Cardiac fibroblast (primary cell): ENCODE results near the gene ATP4B.

ENCODE experiments used
- DNase-seq, 2 donors: peaks; one replicate each; pipeline versions ENCODE4 v3.0.0 to v3.0.0-alpha.2; 2010; ENCODE audit warnings: low read depth in 2 of 2
- H3K4me3 ChIP-seq, 2 donors: replicated peaks in 1 of 2; 1 replicate in 1 of 2; 2 replicates in 1 of 2; pipeline ENCODE4 v1.5.1; 2011; ENCODE audit warnings: low read depth in 2 of 2, low read length in 2 of 2, mild to moderate bottlenecking in 2 of 2, moderate library complexity in 1 of 2
- TF ChIP-seq, protein P1 (sequence below): IDR thresholded peaks from one replicate; pipeline ENCODE4 v1.5.1; 2011; ENCODE audit warnings: low read depth, mild to moderate bottlenecking, low read length, inconsistent platforms

Gene ATP4B

DNA sequence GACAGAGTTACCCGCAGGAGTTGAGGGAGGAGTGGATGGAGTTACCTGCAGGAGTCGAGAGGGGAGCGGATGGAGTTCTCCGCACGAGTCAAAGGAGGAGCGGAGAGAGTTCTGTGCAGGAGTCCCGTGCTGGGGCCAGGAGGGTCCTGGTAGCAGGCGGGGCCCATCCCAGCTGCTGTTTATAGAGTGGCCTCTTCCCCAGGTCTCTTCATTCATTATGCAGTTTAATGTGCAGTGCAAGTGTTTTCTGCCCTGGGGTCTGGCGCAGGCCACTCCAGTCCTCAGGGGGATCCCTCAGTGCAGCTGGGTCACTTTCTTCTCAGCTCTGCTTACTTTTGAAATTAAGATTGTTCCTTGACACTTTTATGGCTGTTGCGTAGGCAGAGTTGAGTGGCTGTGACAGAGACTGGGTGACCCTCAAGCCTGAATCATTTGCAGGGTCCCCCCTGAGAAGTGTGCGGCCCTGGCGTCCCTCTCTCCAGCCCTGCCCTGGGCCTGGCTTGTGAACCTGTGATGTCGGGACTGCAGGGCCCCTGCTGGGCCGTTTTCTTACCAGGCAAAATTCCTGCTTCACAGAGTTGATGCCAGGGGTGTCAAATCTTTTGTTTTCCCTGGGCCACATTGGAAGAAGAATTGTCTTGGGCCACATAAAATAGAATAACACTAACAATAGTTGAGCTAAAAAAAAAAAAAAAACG lies 55.6 kb downstream of the ATP4B start:
- H3K4me3 ChIP-seq = no peak overlapping the region
- TF ChIP-seq, protein P1, sequence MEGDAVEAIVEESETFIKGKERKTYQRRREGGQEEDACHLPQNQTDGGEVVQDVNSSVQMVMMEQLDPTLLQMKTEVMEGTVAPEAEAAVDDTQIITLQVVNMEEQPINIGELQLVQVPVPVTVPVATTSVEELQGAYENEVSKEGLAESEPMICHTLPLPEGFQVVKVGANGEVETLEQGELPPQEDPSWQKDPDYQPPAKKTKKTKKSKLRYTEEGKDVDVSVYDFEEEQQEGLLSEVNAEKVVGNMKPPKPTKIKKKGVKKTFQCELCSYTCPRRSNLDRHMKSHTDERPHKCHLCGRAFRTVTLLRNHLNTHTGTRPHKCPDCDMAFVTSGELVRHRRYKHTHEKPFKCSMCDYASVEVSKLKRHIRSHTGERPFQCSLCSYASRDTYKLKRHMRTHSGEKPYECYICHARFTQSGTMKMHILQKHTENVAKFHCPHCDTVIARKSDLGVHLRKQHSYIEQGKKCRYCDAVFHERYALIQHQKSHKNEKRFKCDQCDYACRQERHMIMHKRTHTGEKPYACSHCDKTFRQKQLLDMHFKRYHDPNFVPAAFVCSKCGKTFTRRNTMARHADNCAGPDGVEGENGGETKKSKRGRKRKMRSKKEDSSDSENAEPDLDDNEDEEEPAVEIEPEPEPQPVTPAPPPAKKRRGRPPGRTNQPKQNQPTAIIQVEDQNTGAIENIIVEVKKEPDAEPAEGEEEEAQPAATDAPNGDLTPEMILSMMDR = no peak
- DNase-seq = no peak

DNA sequence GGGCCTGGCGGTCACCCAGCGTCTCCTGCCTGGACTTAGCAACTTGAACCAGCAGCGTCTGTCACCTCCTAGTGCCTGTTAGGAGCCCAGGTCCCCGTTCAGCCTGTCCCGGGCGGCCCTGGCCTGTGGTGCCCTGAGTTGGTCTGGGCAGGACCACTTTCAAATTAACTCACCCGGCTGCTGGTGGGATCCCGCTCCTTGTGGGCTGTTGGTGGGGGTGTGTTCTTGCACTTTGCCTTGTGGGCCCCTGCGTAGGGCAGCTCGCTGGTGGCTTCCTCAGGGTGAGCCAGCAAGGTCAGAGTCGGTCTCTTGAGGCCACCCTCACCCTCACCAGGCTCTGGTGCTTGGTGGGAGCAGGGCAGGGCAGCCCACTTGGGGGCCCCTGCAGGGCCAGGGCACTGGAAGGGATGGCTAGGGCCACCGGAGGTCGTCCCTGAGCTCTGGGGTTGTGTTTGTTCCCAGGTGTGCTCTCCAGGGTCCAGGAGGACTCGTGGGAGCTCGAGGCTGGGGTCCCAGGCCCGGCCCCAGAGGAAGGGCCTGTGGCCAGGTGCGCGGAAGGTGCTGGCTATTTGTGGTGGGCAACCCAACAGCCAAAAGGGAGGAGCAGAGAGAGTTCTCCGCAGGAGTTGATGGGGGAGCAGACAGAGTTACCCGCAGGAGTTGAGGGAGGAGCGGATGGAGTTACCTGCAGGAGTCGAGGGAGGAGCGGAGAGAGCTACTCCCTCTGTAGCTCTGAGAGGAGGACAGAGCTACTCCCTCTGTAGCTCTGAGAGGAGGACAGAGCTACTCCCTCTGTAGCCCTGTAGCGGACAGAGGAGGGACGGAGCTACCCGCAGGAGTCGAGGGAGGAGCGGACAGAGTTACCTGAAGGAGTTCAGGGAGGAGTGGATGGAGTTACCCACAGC lies 56.6 kb downstream of the ATP4B start:
- TF ChIP-seq, protein P1 = no peak
- H3K4me3 ChIP-seq = no peak overlapping the region
- no peak for DNase-seq

DNA sequence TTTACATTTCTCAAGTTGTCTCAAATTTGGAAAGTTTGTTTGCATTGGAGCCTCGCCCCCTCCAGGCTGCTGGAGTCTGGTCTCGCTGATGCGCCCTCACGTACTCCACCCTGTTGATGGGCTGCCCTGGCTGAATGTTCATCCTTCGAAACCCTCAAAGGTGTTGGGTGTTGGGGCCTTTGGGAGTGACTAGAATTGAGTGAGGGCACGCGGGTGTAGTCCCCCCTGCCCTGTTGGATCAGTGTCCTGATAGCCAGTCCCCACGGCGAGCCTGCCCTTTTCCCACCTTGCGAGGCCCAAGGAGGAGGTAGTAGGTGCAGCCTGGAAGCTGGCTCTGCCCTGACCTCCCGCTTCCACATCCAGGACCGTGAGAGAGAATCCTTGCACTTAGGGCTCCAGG lies 58.6 kb downstream of the ATP4B start:
- no peak for DNase-seq
- TF ChIP-seq, protein P1 = no peak
- H3K4me3 ChIP-seq = no peak overlapping the region
